ENCODE results near the gene ELP6. TPM values are rescaled to one million over a fixed set of nuclear protein-coding genes. Genes with fewer than 3 reads are reported as not detected.

ELP6 gene, protein sequence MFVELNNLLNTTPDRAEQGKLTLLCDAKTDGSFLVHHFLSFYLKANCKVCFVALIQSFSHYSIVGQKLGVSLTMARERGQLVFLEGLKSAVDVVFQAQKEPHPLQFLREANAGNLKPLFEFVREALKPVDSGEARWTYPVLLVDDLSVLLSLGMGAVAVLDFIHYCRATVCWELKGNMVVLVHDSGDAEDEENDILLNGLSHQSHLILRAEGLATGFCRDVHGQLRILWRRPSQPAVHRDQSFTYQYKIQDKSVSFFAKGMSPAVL
- 48.2 TPM for total RNA-seq

DNA sequence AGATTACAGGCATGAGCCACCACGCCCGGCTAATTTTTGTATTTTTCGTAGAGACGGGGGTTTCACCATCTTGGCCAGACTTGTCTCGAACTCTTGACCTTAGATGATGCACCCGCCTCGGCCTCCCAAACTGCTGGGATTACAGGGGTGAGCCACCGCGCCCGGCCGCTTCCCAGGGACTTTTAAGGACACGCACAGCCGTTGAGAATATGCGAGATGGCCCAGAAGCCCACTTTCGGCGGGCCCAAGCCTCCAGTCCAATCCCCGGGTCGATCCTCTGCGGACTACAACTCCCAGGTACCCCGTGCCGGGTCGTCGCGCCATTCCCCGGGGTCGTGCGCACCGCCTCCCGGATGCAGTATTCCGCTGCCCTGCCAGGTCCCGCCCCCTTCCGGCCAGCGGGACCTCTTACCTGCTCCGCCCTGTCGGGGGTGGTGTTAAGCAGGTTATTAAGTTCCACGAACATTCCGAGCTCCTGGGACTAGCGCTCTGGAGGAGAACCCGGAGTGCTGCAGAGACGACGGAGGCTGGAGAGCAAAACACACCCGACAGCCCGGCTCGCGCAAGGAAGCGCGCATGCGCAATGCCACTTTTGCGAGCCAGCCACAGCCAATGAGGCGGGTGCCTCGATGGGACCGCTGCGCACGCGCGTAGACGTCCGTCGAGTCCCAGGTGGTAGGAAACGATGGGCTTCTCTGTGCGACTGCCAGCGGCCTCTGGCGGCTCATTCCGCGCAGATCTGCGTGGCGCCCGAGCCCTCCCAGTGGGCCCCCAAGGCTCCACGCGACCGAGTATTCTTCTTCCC, at the start of gene ELP6:
Gene ELP6 (minus strand): TSS at position 588 of the 805 bp plus-strand sequence. CDS start 122 bp downstream, at position 466.
- DNase-seq (ENCODE audit: low read depth in 2 of 3, low spot score in 2 of 3): peak; percentile 97 to 99 (median 98)

DNA sequence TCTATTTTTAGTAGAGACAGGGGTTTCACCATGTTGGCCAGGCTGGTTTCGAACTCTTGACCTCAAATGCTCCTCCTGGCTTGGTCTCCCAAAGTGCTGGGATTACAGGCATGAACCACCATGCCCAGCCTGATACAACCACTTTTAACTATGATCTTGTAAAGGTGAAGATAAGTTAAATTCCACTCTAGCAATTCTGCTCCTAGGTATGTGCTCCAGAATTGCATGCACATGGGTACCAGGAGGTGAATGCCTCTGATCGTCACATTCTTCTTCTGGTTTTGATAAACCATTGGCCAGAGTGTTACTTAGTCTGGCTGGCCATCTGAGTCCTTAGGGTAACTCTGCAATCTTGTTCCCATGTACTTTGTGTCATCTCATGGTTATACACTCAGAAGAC, 42.8 kb upstream of the ELP6 start:
- DNase-seq (ENCODE audit: low read depth in 2 of 3, low spot score in 2 of 3): no peak

DNA sequence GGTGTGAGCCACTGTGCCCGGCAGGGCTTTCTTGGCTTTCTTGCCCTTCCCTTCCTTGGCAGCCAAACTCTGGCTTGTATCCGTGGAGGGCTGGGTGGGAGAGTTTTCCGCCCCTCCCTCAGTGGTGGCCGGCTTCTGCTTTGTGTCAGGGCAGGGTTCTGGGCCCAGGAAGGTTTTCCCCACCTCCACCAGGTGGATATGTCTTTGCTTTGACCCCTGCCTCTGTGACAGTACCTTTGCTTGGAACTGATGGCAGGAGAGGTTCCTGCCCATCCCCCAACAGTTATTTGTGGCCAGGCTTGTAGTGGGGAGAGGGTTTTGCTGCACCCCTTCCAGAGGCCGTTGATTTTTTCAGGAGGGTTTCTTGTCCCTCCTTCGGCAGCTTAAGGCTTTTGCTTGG, 40.8 kb upstream of the ELP6 start:
- no peak for DNase-seq (ENCODE audit: low read depth in 2 of 3, low spot score in 2 of 3)

DNA sequence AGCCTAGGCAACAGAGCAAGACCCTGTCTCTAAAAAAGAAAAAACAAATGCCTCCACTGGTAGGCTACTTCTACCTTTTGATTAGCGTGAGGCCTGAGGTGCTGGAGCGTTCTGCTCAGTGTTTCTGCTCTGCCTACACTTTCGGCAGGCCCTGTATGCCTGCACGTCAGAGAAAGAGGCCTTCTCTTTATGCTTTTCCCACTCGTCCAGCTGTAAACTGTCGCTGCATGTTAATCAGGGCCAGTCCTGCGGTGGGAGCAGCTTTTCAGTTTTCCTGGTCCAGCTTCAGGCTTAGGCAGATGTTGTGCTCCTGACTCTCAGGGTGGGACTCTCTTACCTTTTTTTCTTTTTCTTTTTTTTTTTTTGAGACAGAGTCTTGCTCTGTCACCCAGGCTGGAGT, 39.9 kb upstream of the ELP6 start:
- DNase-seq (ENCODE audit: low read depth in 2 of 3, low spot score in 2 of 3): no peak

DNA sequence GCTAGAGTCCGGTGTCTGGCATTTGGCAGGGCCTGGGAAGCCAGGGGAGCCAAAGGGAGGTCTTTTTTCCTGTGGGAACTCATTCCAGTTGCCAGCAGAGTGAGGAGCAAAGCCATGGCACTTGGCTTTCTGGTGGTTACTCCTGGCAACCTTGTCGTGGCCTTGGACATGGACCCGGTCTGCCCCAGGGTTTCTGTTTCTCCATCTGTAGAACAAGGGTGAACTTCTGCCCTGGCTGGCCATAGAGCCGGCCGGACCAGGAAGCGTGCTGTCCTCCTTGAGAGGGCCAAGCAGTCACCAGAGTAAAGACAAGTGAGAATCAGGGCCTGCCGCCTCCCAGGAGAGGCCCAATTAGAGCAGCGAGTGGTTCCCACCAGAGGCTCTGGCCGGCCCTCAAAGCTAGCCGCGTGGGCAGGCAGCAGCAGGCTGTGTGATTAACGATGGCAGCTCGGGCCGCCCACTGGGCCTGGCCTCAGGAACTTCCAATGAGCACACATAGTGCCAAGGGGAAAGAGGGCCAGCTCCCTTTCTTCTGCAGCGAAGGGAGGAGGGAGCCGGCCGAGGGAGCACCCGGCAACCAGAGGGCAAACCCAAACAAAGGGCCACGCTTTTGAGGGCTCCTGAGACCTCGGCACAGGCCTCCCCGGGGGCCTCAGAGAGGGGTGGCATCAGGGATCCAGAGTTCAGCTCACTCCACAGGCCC, 29.1 kb upstream of the ELP6 start:
- DNase-seq (ENCODE audit: low read depth in 2 of 3, low spot score in 2 of 3): no peak

DNA sequence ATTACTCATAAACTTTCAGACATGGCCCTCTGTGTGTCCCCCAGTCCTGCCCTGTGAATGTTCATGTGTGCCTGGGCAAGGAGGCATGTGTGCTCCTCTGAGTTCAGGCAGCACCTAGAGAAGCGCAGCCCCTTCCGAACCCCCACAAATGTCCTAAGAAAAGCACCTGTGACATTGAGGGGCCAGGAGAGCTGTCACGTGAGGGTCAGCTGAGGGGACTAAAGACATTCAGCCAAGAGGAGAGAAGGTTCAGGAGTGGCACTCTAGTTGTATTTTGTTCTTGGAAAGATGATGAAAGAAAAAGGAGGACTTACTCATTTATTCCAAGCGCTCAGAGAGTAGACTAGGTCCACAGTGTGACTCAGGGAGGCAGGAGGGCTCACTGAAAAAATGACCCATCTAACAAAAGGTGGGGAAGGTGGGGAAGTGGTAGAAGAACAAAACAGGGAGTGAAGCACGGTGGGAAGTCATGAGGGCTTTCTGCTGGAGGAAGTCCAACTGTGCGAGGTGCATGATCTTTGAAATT, 28.1 kb upstream of the ELP6 start:
- no peak for DNase-seq (ENCODE audit: low read depth in 2 of 3, low spot score in 2 of 3)

DNA sequence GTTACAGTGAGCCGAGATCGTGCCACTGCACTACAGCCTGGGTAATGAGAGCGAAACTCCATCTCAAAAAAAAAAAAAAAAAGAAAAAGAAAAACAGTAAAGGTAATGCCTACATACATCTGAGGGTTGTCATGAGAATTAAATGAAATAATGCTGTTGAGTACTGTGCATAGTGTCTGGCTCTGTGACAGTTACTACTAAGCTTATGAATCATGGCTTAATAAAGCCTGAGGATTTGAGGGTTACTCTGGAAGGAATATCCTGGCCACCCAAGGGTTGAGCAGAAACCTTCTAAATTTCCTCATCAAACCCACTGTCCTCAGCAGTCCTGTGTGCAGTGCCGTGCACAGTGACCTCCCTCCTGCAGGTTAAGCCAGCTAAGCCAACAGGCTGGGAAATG, 26.8 kb upstream of the ELP6 start:
- DNase-seq (ENCODE audit: low read depth in 2 of 3, low spot score in 2 of 3): no peak

DNA sequence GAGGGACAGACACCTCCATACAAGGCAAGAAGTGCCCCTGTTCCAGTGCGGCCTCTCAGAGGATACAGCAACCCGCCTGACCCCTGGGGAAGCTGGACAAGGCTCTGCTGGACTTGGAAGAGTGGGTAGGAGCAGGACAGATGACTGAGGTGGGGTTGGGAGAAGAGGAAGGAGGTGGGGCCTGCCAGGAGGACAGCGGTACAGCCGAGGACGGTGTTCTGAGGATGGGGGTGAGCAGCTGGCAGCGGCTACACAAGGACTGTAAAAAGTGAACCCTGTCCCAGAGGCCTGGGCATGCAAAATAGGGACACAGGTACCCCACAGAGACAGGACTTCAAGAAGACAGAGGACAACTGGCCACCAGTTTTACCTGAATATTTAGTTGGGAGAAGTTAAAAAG, 23.5 kb upstream of the ELP6 start:
- no peak for DNase-seq (ENCODE audit: low read depth in 2 of 3, low spot score in 2 of 3)

DNA sequence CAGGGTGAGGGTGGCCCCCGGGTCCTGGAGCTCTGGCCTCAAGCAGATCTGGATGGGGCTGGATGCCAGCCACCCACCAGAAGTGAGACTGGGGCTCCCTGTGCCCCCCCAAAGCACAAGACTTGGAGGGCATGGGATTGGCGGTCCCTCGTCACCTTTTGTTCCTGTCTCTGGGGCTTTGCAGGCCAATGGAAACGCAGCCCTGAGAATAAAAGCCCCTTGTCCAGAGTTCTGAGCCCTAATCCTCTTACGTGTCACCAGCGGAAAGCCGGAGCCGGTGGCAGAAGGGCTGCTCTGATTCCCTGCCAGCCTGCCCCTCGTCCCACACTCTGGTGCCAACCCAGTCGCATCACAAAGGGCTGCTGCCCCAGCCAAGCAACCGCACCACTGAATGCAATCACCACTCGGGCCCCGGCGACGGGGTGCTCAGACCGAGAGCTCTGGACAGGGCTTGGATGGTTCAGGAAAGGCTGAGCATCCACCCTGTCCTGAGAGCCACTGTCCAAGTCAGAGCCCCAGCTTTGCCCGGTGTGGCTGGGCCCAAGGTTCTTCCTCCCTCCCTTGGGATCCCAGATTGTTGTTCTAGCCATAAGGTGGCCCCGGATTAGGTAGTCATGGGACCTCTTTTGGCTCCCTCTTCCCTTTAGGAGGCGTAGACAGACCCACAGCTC, 22.8 kb upstream of the ELP6 start:
- DNase-seq (ENCODE audit: low read depth in 2 of 3, low spot score in 2 of 3): no peak

DNA sequence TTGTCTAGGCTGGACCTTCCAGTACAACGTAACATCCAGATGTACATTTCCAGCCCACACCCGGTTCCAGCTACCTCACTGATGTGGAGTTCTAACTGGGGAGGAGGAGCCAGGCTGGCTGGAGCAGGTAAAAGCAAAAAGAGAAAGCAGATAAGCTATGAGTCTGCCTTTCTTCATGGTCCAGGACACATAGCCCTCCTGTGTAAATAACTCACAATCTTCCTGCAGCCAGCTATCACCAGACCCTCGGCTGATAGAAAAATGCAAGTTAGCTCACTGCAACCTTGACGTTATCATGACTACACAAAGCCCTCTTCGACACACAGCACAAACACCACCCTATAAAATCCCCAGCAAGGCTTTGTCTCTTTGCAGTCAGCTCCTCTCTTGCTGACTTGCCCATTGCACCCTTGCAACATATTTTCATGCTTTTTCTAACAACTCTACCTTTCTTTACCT, 20.5 kb upstream of the ELP6 start:
- DNase-seq (ENCODE audit: low read depth in 2 of 3, low spot score in 2 of 3): no peak

DNA sequence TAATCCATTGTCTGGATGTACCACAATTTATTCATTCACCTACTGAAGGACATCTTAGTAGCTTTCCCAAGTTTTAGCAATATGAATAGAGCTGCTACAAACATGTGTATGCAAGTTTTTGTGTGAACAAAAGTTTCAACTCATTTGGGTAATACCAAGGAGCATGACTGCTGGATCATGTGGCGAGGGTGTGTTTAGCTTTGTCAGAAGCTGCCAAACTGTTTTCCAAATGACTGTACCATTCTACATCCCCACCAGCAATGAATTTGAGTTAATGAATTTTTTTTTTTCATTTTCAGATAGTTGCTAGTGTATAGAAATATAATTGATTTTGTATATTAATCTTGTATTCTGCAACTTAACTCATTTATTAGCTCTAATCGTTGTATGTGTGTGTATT, 20.0 kb upstream of the ELP6 start:
- DNase-seq (ENCODE audit: low read depth in 2 of 3, low spot score in 2 of 3): no peak

DNA sequence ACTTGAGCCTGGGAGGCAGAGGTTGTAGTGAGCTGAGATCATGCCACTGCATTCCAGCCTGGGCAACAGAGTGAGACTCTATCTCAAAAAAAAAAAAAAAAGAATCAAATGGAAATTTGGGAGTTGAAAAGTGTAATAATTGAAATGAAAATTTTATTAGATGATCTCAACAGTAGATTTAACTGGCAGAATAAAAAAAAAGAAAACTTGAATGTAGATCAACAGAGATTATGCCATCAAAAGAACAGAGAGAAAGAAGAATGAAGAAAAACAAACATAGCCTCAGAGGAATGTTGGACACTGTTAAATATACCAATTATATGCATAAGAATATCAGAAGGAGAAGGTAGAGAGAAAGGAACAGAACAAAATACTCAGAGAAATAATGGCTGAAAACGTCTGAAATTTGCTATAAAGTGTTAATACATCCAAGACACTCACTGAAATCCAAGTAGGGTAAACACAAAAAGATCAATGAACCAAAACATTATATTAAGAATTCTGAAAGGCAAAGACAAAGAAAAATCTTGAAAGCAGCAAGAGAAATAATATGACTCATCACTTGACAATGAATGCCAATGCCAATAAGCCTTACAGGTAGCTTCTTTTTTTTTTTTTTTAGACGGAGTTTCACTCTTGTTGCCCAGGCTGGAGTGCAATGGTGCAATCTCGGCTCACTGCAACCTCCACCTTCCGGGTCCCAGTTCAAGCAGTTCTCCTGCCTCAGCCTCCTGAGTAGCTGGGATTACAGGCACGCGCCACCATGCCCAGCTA, 14.6 kb upstream of the ELP6 start:
- no peak for DNase-seq (ENCODE audit: low read depth in 2 of 3, low spot score in 2 of 3)

DNA sequence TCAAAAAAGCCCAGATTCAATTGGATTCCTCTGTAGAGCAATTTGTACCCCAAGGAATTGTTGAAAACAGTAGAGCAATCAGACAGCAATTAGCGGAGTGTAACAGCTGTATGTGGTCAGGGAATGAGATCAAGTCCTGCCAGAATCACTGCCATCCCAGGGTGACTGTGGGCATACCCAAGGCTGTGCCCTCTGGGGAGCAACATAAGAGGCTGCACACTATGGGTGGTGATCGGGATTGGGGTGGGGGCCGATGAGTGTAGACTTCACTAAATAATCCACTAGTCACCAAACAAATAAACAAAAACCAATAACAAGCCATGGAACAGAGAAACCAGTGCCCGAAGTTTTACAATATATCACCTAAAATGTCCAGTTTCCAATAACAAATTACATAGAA, 12.1 kb upstream of the ELP6 start:
- DNase-seq (ENCODE audit: low read depth in 2 of 3, low spot score in 2 of 3): no peak

DNA sequence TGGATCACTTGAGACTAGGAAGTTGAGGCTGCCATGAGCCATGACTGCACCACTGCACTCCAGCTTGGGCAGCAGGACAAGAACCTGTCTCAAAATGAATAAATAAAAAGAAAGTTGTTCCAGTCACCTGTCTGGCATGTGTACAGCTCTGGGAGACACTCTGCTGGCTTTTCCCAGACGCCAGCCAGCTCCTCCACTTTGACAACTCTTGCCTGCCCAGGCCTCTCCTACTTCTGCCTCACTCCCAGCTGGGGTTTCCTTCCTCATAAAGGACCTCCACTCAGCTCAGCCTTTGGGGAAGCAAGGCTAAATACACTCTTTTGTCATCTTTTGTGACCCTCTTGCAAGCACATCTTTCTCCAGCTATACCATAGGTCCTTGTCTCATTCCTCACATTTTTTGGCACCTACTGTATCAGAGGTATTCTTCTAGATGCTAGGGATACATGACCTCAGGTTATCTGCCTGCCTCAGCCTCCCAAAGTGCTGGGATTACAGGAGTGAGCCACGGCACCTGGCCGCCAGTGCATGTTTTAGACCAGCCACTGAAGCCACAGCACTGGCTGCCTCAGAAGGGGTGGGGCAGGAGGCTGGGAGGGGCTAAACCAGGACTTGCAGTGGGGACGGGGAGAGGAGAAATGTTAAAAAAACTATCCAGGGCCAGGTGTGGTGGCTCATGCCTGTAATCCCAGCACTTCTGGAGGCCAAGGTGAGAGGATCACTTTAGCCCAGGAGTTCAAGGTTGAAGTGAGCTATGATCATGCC, 10.0 kb upstream of the ELP6 start:
- no peak for DNase-seq (ENCODE audit: low read depth in 2 of 3, low spot score in 2 of 3)

DNA sequence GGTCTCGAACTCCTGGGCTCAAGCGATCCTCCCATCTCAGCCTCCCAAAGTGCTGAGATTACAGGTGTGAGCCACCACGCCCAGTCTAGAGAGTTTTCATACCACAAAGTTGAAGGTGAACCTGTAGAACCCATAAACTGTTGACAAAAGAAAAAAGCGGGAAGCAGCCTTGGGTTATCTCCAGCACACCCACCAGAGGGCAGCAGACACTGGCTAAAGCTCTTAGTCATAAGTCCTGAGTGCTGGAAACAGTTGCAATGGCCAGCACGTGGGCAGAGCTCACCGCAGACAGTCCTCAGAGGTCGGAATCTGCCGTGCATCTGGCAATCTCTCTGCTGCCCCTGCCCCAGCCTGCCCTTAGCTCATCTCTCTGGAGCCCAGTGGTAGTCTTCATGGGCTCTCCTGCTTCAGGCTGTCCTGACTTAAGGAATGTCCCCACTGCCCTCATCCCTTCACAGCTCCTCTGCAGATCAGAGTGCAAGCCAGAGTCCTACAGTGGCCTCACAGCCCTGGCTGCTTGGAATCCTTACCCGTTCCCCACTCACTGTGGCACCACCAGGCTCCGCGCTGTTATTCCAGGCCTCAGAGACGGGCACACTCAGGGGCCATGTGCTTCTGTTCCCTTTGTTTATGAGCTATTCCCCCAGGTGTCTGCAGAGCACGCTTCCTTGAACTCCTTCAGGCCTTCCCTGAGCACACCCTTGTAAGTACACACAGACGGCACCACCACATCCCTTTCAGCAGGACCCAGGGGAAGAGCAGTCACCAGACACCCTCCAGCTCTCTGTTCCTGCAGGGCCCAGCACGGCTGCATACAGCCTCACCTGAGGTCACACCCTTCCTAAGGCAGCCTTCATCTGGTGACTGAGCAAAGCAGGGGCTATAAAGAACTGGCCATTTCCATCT, 8.8 kb upstream of the ELP6 start:
- peak; percentile 48 to 89 (median 79) for DNase-seq (ENCODE audit: low read depth in 2 of 3, low spot score in 2 of 3)

DNA sequence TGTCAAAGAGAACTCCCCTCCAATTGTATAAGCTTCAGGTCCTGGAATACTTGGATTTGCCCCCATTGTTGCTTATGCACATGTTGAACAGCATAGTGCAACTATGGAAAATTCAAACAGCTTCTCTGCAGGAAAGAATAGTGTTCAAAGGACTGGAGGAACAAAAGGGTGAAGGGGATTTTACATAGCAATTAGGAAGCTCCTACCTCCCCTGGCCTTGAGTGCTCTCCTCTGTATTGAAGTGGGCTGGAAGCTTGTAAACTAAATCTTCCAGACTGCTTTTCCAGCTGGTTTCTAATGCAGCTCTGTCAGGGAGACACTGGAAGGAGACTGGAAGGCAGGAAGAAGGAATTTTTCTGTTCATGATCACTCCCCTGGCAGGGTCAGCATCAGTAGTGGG, 7.2 kb upstream of the ELP6 start:
- DNase-seq (ENCODE audit: low read depth in 2 of 3, low spot score in 2 of 3): no peak

DNA sequence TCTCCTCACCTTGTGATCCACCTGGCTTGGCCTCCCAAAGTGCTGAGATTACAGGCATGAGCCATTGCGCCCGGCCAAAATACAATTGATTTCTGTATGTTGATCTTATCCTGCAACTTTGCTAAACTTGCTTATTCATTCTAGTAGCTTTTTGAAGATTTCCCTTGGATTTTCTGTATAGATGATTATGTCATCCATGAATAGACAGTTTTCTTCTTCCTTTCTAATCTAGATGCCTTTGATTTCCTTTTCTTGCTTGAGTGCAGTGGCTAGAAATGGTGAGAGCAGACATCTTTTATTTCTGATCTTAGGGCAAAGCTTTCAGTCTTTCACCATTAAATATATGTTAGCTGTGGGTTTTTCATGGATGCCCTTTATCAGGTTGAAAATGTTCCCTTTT, 4.4 kb upstream of the ELP6 start:
- DNase-seq (ENCODE audit: low read depth in 2 of 3, low spot score in 2 of 3): no peak

DNA sequence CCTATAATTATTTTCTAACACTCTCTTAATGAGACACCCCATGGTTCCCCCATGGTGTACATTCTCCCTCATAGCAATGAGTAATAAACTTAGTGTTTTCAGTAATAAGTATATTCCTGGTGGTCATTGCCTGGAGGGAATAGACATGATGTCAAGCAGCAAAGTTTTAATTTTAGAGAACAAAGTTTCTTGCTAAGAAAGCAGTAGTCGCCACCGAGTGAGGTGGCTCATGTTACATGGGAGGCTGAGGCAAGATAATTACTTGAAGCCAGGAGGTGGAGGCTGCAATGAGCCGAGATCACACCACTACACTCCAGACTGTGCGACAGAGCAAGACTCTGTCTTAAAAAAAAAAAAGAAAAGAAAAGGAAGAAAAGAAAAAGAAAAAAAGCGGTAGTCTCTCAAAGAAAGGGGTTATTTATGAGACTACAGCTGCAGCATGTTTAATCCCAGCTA, 2.4 kb upstream of the ELP6 start:
- DNase-seq (ENCODE audit: low read depth in 2 of 3, low spot score in 2 of 3): no peak

Measured in hematopoietic multipotent progenitor cell (in vitro differentiated cells).